Psoas muscle (tissue), 8 donors: ENCODE data around the gene SPDYE4. TPM values are rescaled to one million over a fixed set of nuclear protein-coding genes. Genes with fewer than 3 reads are reported as not detected.

Experiments
- ATAC-seq, 4 donors: fragments of 200-7000 bp; cut with Tn5 transposase; one replicate each; pipeline ENCODE4 v1.9.1; 2020; ENCODE audit warnings: moderate library complexity in 3 of 4, mild to moderate bottlenecking in 2 of 4
- DNase-seq, 2 donors: peaks; one replicate each; pipeline ENCODE4 v3.0.0-alpha.2; 2020
- H3K27ac ChIP-seq: fragments of 200-600 bp; one replicate; pipeline ENCODE4 v1.8.0; 2022
- H3K27me3 ChIP-seq, 3 donors: fragments of 200-600 bp in 1 of 3; one replicate each; pipeline versions ENCODE4 v1.6.1 to v1.8.0; 2013 to 2022; ENCODE audit warnings: low read length in 2 of 3, mild to moderate bottlenecking in 2 of 3, moderate library complexity in 1 of 3; ENCODE audit not compliant: insufficient read depth in 3 of 3
- H3K36me3 ChIP-seq, 2 donors: fragments of 200-600 bp in 1 of 2; one replicate each; pipeline versions ENCODE4 v1.6.1 to v1.8.0; 2013 to 2022; ENCODE audit warnings: low read depth in 1 of 2, mild to moderate bottlenecking in 1 of 2, moderate library complexity in 1 of 2; ENCODE audit not compliant: insufficient read depth in 1 of 2
- H3K4me1 ChIP-seq: fragments of 200-600 bp; one replicate; pipeline ENCODE4 v1.8.0; 2022
- H3K4me3 ChIP-seq: fragments of 200-600 bp; one replicate; pipeline ENCODE4 v1.8.0; 2022; ENCODE audit warnings: mild to moderate bottlenecking
- H3K9me3 ChIP-seq: fragments of 200-600 bp; one replicate; pipeline ENCODE4 v1.8.0; 2022
- WGBS, 3 donors: extraction: QIAGEN DNeasy Blood & Tissue Kit; methylation state at CpG; one replicate each; pipeline versions ENCODE4 v1.1.6 to v1.1.7; 2013; 5-methylcytosine and 5-hydroxymethylcytosine counted together
- intact Hi-C, 2 donors: fragments of 100-400 bp; cut with DNase I; formaldehyde crosslinking; loops; one replicate each; pipeline versions ENCODE4 v1.11.0 to v1.14.2; 2022
- polyA plus RNA-seq, 3 donors: library from polyadenylated mRNA; stranded (reverse); fragments of 200-250 nt; gene quantifications; one replicate each; pipeline ENCODE4 v1.2.3, GENCODE V29; 2013
- total RNA-seq, 4 donors: library from RNA; stranded (reverse); fragmentation: NEBNext Ultra II Directional in 2 of 4; extraction: Animal tissue kit (Norgen Biotek cat#: 25700) in 2 of 4; gene quantifications; one replicate each; pipeline versions ENCODE4 v1.2.1 to v1.2.4, GENCODE V29; 2021 to 2023
- TF ChIP-seq, protein P1 (sequence below): fragments of 200-600 bp; IDR thresholded peaks from one replicate; pipeline ENCODE4 v1.8.0; 2022; ENCODE audit warnings: antibody characterized with exemption
- donor health status: healthy with polysubstance abuse.
- donor health status: DM: no; HTN: no; CAD: no; lungs with moderate emphysema.
- donor health status: Bipolar disorder and iron deficiency.
- donor health status: healthy.
- donor health status: DM: yes; HTN: yes; CAD: no.
- donor health status: DM: no; HTN: no; CAD: no.
- donor health status: DM: no; HTN: no; CAD: no.
- donor health status: DM: yes; HTN: yes; CAD: no.

Gene SPDYE4
- total and polyA plus RNA-seq, 7 donors = not detected

DNA sequence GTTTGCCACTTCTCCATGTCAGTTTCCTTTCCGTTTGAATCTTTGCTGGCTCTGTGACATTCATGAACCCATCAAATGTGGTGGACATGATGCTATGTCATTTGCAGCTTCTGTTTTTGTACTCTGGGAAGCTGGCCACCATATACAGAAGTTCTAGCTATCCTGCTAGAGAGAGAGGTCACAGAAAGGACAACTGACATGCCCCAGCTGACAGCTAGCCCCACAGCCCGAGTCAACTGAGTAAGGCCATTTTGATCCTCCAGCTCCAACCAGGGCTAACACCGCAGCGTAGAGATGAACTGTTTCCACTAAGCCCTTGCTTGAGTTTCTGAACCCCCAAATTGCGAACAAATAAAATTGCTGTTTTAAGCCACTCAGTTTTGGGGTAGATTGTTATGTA lies 47.5 kb downstream of the SPDYE4 start:
- Histone ChIP-seq H3K4me3 (no peak overlapping the region), H3K27me3 (peaks cover 0 to 7% (median 1%) of the 10 kb centered on the region in 3 donors), H3K4me1 (no peaks in the 10 kb centered on the region), H3K27ac (no peak overlapping the region), H3K36me3 (no peaks in the 10 kb centered on the region), H3K9me3 (no peaks in the 10 kb centered on the region)
- intact Hi-C loops = no loop called here
- DNase-seq (no peak), ATAC-seq (no peak)
- 75 to 83% (median 78%) methylated on average over 5 of the region's 5 CpGs for WGBS, 3 donors
- TF ChIP-seq, protein P1, sequence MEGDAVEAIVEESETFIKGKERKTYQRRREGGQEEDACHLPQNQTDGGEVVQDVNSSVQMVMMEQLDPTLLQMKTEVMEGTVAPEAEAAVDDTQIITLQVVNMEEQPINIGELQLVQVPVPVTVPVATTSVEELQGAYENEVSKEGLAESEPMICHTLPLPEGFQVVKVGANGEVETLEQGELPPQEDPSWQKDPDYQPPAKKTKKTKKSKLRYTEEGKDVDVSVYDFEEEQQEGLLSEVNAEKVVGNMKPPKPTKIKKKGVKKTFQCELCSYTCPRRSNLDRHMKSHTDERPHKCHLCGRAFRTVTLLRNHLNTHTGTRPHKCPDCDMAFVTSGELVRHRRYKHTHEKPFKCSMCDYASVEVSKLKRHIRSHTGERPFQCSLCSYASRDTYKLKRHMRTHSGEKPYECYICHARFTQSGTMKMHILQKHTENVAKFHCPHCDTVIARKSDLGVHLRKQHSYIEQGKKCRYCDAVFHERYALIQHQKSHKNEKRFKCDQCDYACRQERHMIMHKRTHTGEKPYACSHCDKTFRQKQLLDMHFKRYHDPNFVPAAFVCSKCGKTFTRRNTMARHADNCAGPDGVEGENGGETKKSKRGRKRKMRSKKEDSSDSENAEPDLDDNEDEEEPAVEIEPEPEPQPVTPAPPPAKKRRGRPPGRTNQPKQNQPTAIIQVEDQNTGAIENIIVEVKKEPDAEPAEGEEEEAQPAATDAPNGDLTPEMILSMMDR = no peak

DNA sequence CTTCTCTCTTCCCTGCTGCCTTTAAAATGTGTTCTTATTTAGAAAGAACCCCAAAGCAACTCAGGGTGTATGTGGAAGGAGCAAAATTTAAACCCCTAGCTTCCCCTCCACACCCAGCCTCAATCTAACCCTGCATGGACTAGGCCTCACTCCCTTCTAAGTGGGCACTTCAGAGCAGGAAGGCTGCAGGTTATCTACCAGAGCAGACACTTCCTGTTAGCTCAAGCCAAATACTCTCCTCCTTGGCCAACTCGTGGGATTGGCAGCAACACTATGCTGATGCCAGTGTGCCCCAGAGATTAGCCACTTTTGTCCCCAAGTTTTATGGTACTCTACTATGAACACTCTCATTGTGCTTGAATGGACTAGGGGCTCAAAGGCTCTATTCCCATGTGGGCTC lies 49.3 kb downstream of the SPDYE4 start:
- intact Hi-C loops = no loop called here
- no peak overlapping the region for H3K27ac ChIP-seq
- no peak for ATAC-seq
- peaks cover 0 to 10% (median 0%) of the 10 kb centered on the region in 3 donors for H3K27me3 ChIP-seq
- WGBS, 3 donors = 20 to 42% (median 26%) methylated on average over 1 of the region's 1 CpG
- no peaks in the 10 kb centered on the region for H3K4me1 ChIP-seq
- H3K36me3 ChIP-seq = no peaks in the 10 kb centered on the region
- no peaks in the 10 kb centered on the region for H3K9me3 ChIP-seq
- TF ChIP-seq, protein P1 = no peak
- no peak for DNase-seq
- no peak overlapping the region for H3K4me3 ChIP-seq

DNA sequence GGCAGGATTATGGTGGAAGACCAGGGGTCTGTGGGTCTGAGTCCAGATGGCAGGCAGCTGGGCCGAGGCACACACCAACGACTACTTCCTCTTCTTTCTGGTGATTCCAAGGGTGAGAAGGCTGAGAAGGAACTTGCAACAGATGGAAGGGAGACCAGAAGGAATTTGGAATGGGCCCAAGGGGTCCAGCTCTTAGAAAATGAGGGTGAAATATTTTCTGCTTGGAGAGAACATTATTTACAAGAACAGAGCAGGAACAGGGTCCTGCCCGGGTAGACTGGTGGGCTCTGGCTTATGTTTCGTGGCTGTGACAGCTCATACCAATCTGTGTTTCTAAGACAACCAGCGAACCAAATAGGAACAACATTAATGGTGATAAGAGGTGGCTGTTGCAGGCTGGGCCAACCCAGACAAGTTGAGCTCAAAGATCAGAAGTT lies 50.3 kb downstream of the SPDYE4 start:
- DNase-seq = no peak

DNA sequence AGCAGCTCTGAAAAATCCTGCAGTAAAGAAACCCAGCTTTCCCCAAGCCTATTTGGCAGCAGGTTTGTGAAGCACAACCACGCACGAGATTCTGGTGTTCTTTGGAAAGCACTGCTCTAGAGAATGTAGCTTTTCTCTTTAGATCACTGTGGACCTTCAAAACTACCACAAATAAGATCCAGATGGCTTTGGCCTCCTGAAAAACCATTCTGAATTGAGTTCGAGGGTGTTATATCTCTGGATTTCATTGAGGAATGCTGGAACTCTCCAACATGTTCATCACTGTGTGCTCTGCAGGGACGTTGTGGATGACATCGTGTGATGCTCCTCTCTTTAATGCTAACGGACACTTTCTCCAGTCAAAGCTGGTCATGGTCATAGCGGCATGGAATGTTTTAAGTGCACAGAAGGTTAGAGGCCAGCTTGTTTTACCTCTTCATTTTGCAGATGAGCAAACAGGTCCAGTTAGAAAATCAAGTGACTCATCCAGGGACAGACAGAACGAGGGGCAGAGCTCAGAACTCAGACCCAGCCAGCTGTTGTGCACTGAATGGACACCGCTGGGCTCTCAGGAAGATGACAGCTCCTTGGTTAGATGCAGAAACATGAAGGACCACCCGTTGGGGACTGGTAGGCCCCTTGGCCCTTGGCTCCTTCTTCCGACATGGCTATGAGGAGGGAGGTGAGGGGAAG lies 50.9 kb downstream of the SPDYE4 start:
- no peak for ATAC-seq
- WGBS, 3 donors = 41 to 47% (median 46%) methylated on average over 11 of the region's 11 CpGs
- Histone ChIP-seq H3K27ac (no peak overlapping the region), H3K4me3 (no peak overlapping the region), H3K27me3 (peaks cover 0 to 10% (median 0%) of the 10 kb centered on the region in 3 donors), H3K36me3 (no peaks in the 10 kb centered on the region), H3K4me1 (no peaks in the 10 kb centered on the region), H3K9me3 (no peaks in the 10 kb centered on the region)
- intact Hi-C loops = no loop called here
- TF ChIP-seq, protein P1 = no peak
- no peak for DNase-seq

More for the DNA sequence above, 50.3 kb downstream of the SPDYE4 start:
- Histone ChIP-seq H3K36me3 (no peaks in the 10 kb centered on the region), H3K4me3 (no peak overlapping the region), H3K27me3 (peaks cover 0 to 10% (median 0%) of the 10 kb centered on the region in 3 donors), H3K27ac (no peak overlapping the region), H3K9me3 (no peaks in the 10 kb centered on the region), H3K4me1 (no peaks in the 10 kb centered on the region)
- intact Hi-C loops = no loop called here
- ATAC-seq = no peak
- 33 to 44% (median 38%) methylated on average over 5 of the region's 5 CpGs for WGBS, 3 donors
- TF ChIP-seq, protein P1 = no peak

DNA sequence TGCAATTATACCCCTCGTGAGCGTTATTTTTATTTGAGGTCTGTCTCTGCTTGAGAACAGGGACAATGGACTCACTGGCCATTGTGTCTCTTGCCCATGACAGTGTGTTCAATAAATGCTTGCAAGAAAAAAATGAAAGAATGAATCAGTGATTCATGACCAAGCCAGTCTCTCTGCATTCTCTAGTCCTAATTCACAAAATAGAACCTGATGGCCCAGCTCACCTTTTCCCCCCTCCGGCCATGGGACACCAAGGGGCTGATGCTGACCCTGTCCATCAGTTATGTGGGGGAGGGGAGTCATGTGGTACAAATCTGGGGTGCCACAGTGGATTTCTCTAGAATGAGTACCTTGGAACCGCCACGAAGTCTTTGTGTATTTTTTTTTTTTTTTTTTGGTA lies 51.9 kb downstream of the SPDYE4 start:
- Histone ChIP-seq H3K9me3 (no peaks in the 10 kb centered on the region), H3K4me1 (no peaks in the 10 kb centered on the region), H3K27ac (no peak overlapping the region), H3K36me3 (no peaks in the 10 kb centered on the region), H3K27me3 (peaks cover 0 to 10% (median 0%) of the 10 kb centered on the region in 3 donors), H3K4me3 (no peak overlapping the region)
- DNase-seq = no peak
- ATAC-seq = no peak
- TF ChIP-seq, protein P1 = no peak
- intact Hi-C loops = no loop called here
- 83 to 87% (median 85%) methylated on average over 5 of the region's 5 CpGs for WGBS, 3 donors
